A673 (cell line): ENCODE data around the gene KEL. TPM values are rescaled to one million over a fixed set of nuclear protein-coding genes. Genes with fewer than 3 reads are reported as not detected.
"Not testable (repeated sequence)": the region's sequence is repeated elsewhere in the genome, so short reads cannot be mapped to it uniquely, and the experiment has no call there.

ENCODE experiments used
- BruUV-seq: library from RNA; stranded (reverse); fragments of 400-500 nt; replicated peaks from 2 replicates; lab custom pipeline; 2021; lab: Mats Ljungman, UMichigan
- CTCF ChIA-PET: fragments of 300-600 bp; sonication (Branson Sonifier 250); formaldehyde crosslinking; loops from one replicate; lab custom pipeline; 2022; ENCODE audit warnings: antibody characterized with exemption; lab: Charles Lee
- POLR2A ChIA-PET: fragments of 300-600 bp; sonication (Branson Sonifier 250); formaldehyde crosslinking; loops from one replicate; lab custom pipeline; 2022; ENCODE audit warnings: antibody characterized with exemption; ENCODE audit not compliant: low non-redundant PET; lab: Charles Lee
- DNase-seq: peaks from one replicate; pipeline ENCODE4 v3.0.0-alpha.2; 2015; ENCODE audit warnings: low spot score
- H3K27ac ChIP-seq: fragments of 200-600 bp; sonication (generic); 2 replicates; pipeline ENCODE4 v1.5.1; 2016; ENCODE audit warnings: mixed run types, low read depth, mild to moderate bottlenecking, mixed read lengths, antibody characterized with exemption, low read length; ENCODE audit not compliant: poor library complexity, severe bottlenecking
- H3K27me3 ChIP-seq: fragments of 200-600 bp; sonication (generic); replicated peaks from 2 replicates; pipeline ENCODE4 v1.6.1; 2017; ENCODE audit warnings: mixed run types, low read depth, mild to moderate bottlenecking, mixed read lengths, antibody characterized with exemption, low read length; ENCODE audit not compliant: insufficient read depth, poor library complexity
- H3K36me3 ChIP-seq: fragments of 200-600 bp; sonication (generic); 2 replicates; pipeline ENCODE4 v1.6.1; 2016; ENCODE audit warnings: mixed run types, mild to moderate bottlenecking, mixed read lengths, antibody characterized with exemption, low read length; ENCODE audit not compliant: insufficient read depth, poor library complexity, severe bottlenecking
- H3K4me1 ChIP-seq: fragments of 200-600 bp; sonication (generic); 2 replicates; pipeline ENCODE4 v1.6.1; 2017; ENCODE audit warnings: mixed run types, mild to moderate bottlenecking, mixed read lengths, antibody characterized with exemption, low read length; ENCODE audit not compliant: insufficient read depth, poor library complexity, severe bottlenecking
- H3K4me3 ChIP-seq: fragments of 200-600 bp; sonication (generic); 2 replicates; pipeline ENCODE4 v1.5.1; 2016; ENCODE audit warnings: low read depth, mixed run types, mild to moderate bottlenecking, mixed read lengths, low read length; ENCODE audit not compliant: poor library complexity, severe bottlenecking
- H3K9me3 ChIP-seq: fragments of 200-600 bp; sonication (generic); 2 replicates; pipeline ENCODE4 v1.6.1; 2016; ENCODE audit warnings: mixed run types, low read depth, mild to moderate bottlenecking, mixed read lengths, antibody characterized with exemption, low read length; ENCODE audit not compliant: poor library complexity, severe bottlenecking
- EZH2 ChIP-seq: fragments of 200-600 bp; sonication (generic); IDR thresholded peaks from 2 replicates; pipeline ENCODE4 v1.6.1; 2017; ENCODE audit warnings: borderline replicate concordance, low read depth, mild to moderate bottlenecking, mixed read lengths, antibody characterized with exemption, low read length; ENCODE audit not compliant: poor library complexity, severe bottlenecking
- intact Hi-C: fragments of 100-400 bp; cut with micrococcal nuclease; formaldehyde crosslinking; loops from one replicate; pipeline ENCODE4 v1.10.0; 2022; ENCODE audit not compliant: unreplicated experiment
- total RNA-seq: library from RNA; stranded (reverse); gene quantifications from 2 replicates; pipeline ENCODE4 v1.2.3, GENCODE V29; 2021
- TF ChIP-seq, protein P1 (sequence below): fragments of 300-800, 200-600 bp; sonication (generic); conservative IDR thresholded peaks from 2 replicates; pipeline ENCODE4 v1.5.1; 2017; ENCODE audit warnings: low read depth, mild to moderate bottlenecking, antibody characterized with exemption, low read length, moderate library complexity, mixed read lengths

The KEL gene
- total RNA-seq, 1 experiment from 2014 or later, result not detected

DNA sequence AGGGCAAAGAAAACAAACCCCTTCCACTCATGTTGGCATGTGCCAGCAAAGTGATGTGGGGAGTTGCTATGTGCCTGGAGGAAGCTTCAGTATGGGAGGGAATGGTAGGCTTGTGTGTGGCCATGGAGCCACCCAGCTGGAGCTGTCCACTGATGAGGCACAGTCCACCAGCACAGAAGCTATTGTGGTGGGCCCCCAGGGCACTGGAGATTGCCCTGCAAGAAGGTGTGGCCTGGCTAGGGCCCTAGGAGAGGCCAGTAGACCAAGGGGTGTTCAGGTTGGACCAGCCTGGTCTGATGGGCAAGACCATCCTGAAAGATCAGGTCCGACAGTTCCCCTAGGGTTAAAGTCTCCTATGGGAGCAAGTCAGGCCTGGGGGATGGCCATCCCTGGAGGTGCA, 22.1 kb upstream of the KEL start:
- ChIA-PET POLR2A (no interaction called here), CTCF (no interaction called here)
- Histone ChIP-seq H3K9me3 (no peaks in the 10 kb centered on the region), H3K27me3 (no peaks in the 10 kb centered on the region), H3K36me3 (no peaks in the 10 kb centered on the region), H3K4me3 (no peak overlapping the region), H3K4me1 (no peaks in the 10 kb centered on the region), H3K27ac (no peak overlapping the region)
- TF ChIP-seq EZH2, result no peak
- TF ChIP-seq, protein P1, sequence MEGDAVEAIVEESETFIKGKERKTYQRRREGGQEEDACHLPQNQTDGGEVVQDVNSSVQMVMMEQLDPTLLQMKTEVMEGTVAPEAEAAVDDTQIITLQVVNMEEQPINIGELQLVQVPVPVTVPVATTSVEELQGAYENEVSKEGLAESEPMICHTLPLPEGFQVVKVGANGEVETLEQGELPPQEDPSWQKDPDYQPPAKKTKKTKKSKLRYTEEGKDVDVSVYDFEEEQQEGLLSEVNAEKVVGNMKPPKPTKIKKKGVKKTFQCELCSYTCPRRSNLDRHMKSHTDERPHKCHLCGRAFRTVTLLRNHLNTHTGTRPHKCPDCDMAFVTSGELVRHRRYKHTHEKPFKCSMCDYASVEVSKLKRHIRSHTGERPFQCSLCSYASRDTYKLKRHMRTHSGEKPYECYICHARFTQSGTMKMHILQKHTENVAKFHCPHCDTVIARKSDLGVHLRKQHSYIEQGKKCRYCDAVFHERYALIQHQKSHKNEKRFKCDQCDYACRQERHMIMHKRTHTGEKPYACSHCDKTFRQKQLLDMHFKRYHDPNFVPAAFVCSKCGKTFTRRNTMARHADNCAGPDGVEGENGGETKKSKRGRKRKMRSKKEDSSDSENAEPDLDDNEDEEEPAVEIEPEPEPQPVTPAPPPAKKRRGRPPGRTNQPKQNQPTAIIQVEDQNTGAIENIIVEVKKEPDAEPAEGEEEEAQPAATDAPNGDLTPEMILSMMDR, result no peak
- no TSS peak for BruUV-seq
- intact Hi-C loops, result no loop called here
- no peak for DNase-seq

DNA sequence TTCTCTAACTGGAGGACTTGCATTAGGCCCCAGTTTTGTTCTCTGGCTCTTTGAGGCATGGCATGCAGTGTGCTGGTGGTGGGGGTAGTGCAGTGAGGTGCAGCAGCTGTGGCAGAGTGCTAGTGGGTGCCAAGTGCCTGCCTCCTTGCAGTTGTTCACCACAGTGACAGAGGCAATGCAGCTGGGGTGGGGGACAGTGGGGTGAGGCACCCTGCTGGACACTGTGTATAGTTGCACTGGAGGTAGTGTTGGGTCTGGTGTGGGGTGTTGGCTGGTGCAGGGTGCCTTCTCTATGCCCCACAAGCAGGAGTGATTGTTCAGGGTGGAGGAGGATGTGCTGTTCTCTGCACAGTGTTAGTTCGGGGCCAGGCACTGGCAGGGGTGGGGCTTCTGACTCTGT, 21.7 kb upstream of the KEL start:
- CTCF ChIA-PET, result no interaction called here
- no peaks in the 10 kb centered on the region for H3K4me1 ChIP-seq

DNA sequence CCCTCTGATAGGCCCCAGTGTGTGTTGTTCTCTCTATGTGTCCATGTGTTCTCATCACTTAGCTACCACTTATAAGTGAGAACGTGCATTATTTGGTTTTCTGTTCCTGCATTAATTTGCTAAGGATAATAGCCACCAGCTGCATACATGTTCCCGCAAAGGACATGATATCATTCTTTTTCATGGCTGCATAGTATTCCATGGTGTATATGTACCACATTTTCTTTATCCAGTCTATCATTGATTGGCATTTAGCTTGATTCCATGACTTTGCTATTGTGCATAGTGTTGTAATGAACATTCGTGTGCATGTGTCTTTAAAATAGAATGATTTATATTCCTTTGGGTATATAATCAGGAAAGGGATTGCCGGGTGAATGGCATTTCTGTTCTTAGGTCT, 16.2 kb upstream of the KEL start:
- H3K9me3 ChIP-seq, H3K4me3 ChIP-seq, H3K36me3 ChIP-seq, POLR2A ChIA-PET, BruUV-seq, H3K27ac ChIP-seq, intact Hi-C loops, DNase-seq, H3K27me3 ChIP-seq, H3K4me1 ChIP-seq: not testable (repeated sequence)
- CTCF ChIA-PET, result interaction anchor here (0.7 kb wide), 1 partner anchor 167 kb away, joined by 3 read pairs; no protein-coding TSS in a partner anchor

More for the DNA sequence above, 21.7 kb upstream of the KEL start:
- POLR2A ChIA-PET, result no interaction called here
- no TSS peak for BruUV-seq
- H3K27me3 ChIP-seq, result no peaks in the 10 kb centered on the region
- no peaks in the 10 kb centered on the region for H3K9me3 ChIP-seq
- no peak for DNase-seq
- H3K27ac ChIP-seq, result no peak overlapping the region
- no peak overlapping the region for H3K4me3 ChIP-seq
- intact Hi-C loops, result no loop called here
- H3K36me3 ChIP-seq, result no peaks in the 10 kb centered on the region
- TF ChIP-seq EZH2, result no peak
- TF ChIP-seq, protein P1, result no peak

DNA sequence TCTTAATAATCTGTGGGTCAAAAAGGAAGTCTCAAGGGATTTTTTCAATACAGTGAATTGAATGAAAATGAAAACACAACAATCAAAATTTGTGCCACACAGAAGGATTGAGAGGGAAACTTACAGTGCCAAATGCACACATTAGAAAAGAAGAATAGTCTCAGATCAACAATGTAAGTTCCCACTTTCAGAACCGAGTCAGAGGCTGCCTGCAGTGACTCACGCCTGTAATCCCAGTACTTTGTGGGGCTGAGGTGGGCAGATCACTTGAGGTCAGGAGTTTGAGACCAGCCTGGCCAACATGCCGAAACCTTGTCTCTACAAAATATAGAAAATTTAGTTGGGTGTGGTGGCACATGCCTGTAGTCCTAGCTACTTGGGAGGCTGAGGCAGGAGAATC, 12.5 kb upstream of the KEL start:
- no peaks in the 10 kb centered on the region for H3K9me3 ChIP-seq
- intact Hi-C loops, result no loop called here
- DNase-seq, result no peak
- CTCF ChIA-PET, result no interaction called here
- peaks cover 4% of the 10 kb centered on the region for H3K27me3 ChIP-seq
- BruUV-seq, result no TSS peak
- H3K27ac ChIP-seq, result no peak overlapping the region
- TF ChIP-seq EZH2, result no peak
- TF ChIP-seq, protein P1, result no peak
- POLR2A ChIA-PET, result no interaction called here
- H3K4me3 ChIP-seq, result no peak overlapping the region
- no peaks in the 10 kb centered on the region for H3K36me3 ChIP-seq
- no peaks in the 10 kb centered on the region for H3K4me1 ChIP-seq
